Measurements from ENCODE around the gene SLC38A11. TPM values are rescaled to one million over a fixed set of nuclear protein-coding genes. Genes with fewer than 3 reads are reported as not detected.

Gene SLC38A11
- polyA plus RNA-seq, 3 donors = 0.07 TPM; not detected in 2

DNA sequence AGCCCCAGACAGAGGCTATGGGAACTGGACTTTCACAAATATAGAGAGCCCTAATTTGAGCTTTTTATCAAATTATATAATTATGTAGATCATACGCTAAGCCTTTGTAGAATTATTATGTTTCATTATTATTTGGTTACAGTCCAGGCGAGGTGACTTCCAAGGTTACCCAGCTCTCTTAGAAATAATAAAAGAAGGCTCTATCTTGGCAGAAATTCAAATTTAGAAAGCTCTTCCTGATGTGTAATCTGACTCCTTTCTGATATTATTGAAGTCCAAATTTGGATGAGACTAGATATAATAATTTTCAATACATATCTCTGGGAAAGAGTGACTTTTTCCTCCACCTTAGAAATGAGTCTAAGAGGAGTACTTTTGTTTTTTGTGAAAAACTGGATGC is 4.8 kb upstream of the SLC38A11 start:
- Histone ChIP-seq H3K9ac (ENCODE audit: insufficient read depth, low read length, poor library complexity, severe bottlenecking) (no peak overlapping the region), H3K79me2 (ENCODE audit: insufficient read depth, low read length) (no peaks in the 10 kb centered on the region), H3K4me2 (replicated peaks; ENCODE audit: extremely low read depth, low read length, poor library complexity, severe bottlenecking) (no peak overlapping the region), H3K4me1 (ENCODE audit: control insufficient read depth in 1 of 2, insufficient read depth in 2 of 2, low read length in 2 of 2) (peaks cover 2 to 4% of the 10 kb centered on the region in 2 donors), H3K27me3 (ENCODE audit: control insufficient read depth in 2 of 2, insufficient read depth in 2 of 2, low read length in 2 of 2) (peaks cover 0 to 2% of the 10 kb centered on the region in 2 donors), H3K27ac (ENCODE audit: low read depth in 1 of 2, low read length in 2 of 2) (no peak overlapping the region), H3K36me3 (replicated peaks in 1 of 2; ENCODE audit: control insufficient read depth in 1 of 2, insufficient read depth in 2 of 2, low read length in 2 of 2) (no peaks in the 10 kb centered on the region), H2AFZ (ENCODE audit: insufficient read depth, low read depth, low read length, poor library complexity, severe bottlenecking) (no peak overlapping the region), H4K20me1 (ENCODE audit: insufficient read depth, low read length) (no peaks in the 10 kb centered on the region), H3K9me3 (replicated peaks in 1 of 2; ENCODE audit: control insufficient read depth in 1 of 2, insufficient read depth in 1 of 2, low read length in 2 of 2) (no peaks in the 10 kb centered on the region), H3K4me3 (replicated peaks in 1 of 3; ENCODE audit: low read depth in 2 of 3, low read length in 3 of 3) (no peak overlapping the region)
- peaks cover 5 to 8% (median 6%) of the 10 kb centered on the region in 3 donors for H3K27me3 Mint-ChIP-seq (ENCODE audit: low read depth in 3 of 3)
- WGBS (ENCODE audit: insufficient coverage) = no CpG with 5 or more reads among the region's 2 CpGs
- H3K4me1 Mint-ChIP-seq = peaks cover 12% of the 10 kb centered on the region
- H3K4me3 Mint-ChIP-seq = no peak overlapping the region
- no peak overlapping the region for H3K27ac Mint-ChIP-seq
- no peaks in the 10 kb centered on the region for H3K36me3 Mint-ChIP-seq
- TF ChIP-seq, protein P1, sequence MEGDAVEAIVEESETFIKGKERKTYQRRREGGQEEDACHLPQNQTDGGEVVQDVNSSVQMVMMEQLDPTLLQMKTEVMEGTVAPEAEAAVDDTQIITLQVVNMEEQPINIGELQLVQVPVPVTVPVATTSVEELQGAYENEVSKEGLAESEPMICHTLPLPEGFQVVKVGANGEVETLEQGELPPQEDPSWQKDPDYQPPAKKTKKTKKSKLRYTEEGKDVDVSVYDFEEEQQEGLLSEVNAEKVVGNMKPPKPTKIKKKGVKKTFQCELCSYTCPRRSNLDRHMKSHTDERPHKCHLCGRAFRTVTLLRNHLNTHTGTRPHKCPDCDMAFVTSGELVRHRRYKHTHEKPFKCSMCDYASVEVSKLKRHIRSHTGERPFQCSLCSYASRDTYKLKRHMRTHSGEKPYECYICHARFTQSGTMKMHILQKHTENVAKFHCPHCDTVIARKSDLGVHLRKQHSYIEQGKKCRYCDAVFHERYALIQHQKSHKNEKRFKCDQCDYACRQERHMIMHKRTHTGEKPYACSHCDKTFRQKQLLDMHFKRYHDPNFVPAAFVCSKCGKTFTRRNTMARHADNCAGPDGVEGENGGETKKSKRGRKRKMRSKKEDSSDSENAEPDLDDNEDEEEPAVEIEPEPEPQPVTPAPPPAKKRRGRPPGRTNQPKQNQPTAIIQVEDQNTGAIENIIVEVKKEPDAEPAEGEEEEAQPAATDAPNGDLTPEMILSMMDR (IDR thresholded peaks at IDR 0.05) = no peak
- intact Hi-C loops (cut with micrococcal nuclease) = no loop called here
- H3K9me3 Mint-ChIP-seq = peaks cover 0 to 3% (median 0%) of the 10 kb centered on the region in 7 donors
- DNase-seq = no peak

DNA sequence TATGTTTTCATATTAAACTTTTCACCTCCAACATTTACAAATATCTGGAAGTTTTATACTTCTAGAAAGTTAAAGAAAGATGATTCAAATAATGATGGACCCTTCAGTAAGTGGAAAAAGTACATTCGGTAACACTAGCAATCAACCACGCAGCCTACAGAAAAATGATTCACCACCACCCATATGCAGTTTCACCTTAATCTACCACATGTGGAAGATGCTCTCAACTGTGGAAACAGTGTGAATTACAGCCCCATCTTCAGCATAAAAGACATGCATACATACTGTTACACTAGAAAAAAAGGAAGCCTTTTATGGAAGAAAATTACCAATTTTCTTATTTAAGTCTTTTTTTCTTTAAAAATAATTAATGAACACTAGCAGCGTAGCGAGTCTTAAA is 1.1 kb downstream of the SLC38A11 start:
- Mint-ChIP-seq H3K36me3 (no peaks in the 10 kb centered on the region), H3K4me1 (peaks cover 8% of the 10 kb centered on the region), H3K9me3 (peaks cover 0 to 3% (median 0%) of the 10 kb centered on the region in 7 donors), H3K27ac (no peak overlapping the region), H3K4me3 (no peak overlapping the region), H3K27me3 (ENCODE audit: low read depth in 3 of 3) (peaks cover 15 to 21% (median 16%) of the 10 kb centered on the region in 3 donors)
- Histone ChIP-seq H3K4me1 (ENCODE audit: control insufficient read depth in 1 of 2, insufficient read depth in 2 of 2, low read length in 2 of 2) (peaks cover 5% of the 10 kb centered on the region in 2 donors), H3K9me3 (replicated peaks in 1 of 2; ENCODE audit: control insufficient read depth in 1 of 2, insufficient read depth in 1 of 2, low read length in 2 of 2) (no peaks in the 10 kb centered on the region), H3K9ac (ENCODE audit: insufficient read depth, low read length, poor library complexity, severe bottlenecking) (no peak overlapping the region), H2AFZ (ENCODE audit: insufficient read depth, low read depth, low read length, poor library complexity, severe bottlenecking) (no peak overlapping the region), H3K36me3 (replicated peaks in 1 of 2; ENCODE audit: control insufficient read depth in 1 of 2, insufficient read depth in 2 of 2, low read length in 2 of 2) (no peaks in the 10 kb centered on the region), H3K4me2 (replicated peaks; ENCODE audit: extremely low read depth, low read length, poor library complexity, severe bottlenecking) (no peak overlapping the region), H3K27me3 (ENCODE audit: control insufficient read depth in 2 of 2, insufficient read depth in 2 of 2, low read length in 2 of 2) (peaks cover 4 to 10% of the 10 kb centered on the region in 2 donors), H3K27ac (ENCODE audit: low read depth in 1 of 2, low read length in 2 of 2) (no peak overlapping the region), H3K4me3 (replicated peaks in 1 of 3; ENCODE audit: low read depth in 2 of 3, low read length in 3 of 3) (no peak overlapping the region), H4K20me1 (ENCODE audit: insufficient read depth, low read length) (no peaks in the 10 kb centered on the region), H3K79me2 (ENCODE audit: insufficient read depth, low read length) (no peaks in the 10 kb centered on the region)
- intact Hi-C loops (cut with micrococcal nuclease) = no loop called here
- TF ChIP-seq, protein P1 (IDR thresholded peaks at IDR 0.05) = no peak
- WGBS (ENCODE audit: insufficient coverage) = no CpG with 5 or more reads among the region's 4 CpGs
- no peak for DNase-seq
